GM19372 (cell line): Measurements from ENCODE around the gene MBD3.
A peak's percentile ranks its signal among the peaks of the same experiment; 100 is the strongest.

Source experiments
- ATAC-seq: cut with Tn5 transposase; IDR thresholded peaks from one replicate; pipeline ENCODE4 v1.9.1; 2021; ENCODE audit warnings: mild to moderate bottlenecking, low read depth, moderate library complexity; ENCODE audit not compliant: unreplicated experiment

The MBD3 gene

DNA sequence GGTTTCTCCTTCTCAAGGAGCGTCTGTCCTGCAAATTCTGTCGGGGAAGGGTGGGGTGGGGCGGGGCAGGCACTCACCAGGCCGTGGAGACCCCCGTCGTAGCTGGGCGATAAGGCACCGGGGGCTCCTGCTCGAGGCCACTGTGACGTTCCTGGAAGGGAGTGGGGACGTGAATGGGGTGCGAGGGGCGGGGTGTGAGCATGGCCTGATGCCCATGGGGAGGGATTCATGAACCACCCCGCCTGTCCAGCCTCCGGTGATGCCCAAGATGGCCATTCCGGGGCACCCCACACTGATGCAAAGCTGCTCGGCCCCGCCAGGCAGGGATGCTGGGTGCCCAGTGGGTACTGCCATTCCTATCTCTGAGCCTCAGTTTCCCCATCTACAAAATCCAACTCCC is 27.0 kb upstream of the MBD3 start:
- no peak for ATAC-seq

GRCh38 chr19:1619094-1619439 is 26.4 kb upstream of the MBD3 start:
- ATAC-seq = no peak

- ATAC-seq = no peak
Measured at GRCh38 chr19:1618157-1619093, 25.8 kb upstream of the MBD3 start.

GRCh38 chr19:1616875-1617274 is 24.2 kb upstream of the MBD3 start:
- ATAC-seq = no peak

- ATAC-seq = no peak
Measured at GRCh38 chr19:1616396-1616795, 23.7 kb upstream of the MBD3 start.

DNA sequence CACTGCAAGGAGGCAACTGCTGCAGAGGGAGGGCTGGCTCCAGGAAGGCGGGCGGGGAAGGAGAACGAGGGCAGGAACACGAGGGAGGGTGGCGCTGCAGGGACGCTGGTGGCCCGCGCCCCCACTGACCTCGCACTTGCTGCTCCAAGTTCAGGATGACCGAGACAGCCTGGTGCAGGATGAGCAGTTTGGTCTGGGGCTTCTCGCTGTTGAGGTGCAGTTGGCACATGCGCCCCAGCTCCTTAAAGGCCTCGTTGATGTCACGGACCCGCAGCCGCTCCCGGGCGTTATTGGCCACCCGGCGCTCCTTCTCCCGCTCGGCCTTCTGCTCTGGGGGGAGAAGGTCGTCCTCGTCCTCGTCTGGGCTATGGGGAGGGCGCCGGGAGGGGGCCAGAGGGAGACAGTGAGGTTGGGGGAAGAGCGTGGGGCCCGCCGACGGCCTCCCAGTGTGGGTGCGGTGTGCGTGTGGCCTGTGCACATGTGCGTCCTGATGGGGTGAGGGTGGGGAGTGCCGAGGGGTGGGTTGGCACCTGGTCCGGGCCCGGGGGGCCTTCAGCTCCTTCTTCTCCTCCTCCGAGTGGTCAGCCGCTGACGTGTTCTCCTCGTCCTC is 22.6 kb upstream of the MBD3 start:
- no peak for ATAC-seq

DNA sequence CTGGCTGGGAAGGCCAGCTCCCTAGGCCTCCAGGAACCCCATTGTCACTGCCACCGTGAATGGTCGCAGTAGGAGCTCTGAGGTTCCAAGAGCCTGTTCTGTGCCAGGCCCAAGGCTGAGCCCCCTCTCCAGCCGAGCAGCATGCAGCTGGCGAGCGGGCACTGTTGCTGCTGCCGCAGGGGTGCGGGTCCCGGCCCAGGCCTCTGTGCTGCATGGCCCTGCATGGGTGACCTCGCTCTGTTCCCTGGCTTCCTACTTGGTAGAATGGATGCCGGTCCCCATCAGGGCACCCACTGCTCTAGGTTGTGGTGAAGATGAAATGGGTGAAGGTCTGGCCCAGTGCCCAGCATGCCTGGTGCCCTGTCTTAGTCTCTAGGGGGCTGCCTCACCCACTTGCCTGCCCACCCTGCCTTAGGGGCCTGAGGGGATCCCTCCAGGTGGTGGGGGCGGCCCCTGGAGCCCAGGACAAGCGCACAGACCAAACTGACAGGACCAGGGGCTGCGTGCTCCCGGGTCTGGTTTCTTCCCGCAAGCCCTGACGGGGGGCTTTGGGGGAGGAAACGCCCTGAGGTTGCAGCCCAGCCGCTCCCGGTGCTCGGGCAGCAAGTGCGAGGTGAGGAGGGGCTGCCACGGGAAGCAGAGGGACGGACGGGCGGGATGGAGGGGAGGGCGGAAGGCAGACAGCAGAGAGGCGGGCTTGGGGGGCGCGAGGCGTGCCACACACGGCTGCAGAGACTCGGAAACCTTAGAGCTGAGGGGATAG is 21.3 kb upstream of the MBD3 start:
- no peak for ATAC-seq

GRCh38 chr19:1613146-1613545 is 20.5 kb upstream of the MBD3 start:
- ATAC-seq = no peak

DNA sequence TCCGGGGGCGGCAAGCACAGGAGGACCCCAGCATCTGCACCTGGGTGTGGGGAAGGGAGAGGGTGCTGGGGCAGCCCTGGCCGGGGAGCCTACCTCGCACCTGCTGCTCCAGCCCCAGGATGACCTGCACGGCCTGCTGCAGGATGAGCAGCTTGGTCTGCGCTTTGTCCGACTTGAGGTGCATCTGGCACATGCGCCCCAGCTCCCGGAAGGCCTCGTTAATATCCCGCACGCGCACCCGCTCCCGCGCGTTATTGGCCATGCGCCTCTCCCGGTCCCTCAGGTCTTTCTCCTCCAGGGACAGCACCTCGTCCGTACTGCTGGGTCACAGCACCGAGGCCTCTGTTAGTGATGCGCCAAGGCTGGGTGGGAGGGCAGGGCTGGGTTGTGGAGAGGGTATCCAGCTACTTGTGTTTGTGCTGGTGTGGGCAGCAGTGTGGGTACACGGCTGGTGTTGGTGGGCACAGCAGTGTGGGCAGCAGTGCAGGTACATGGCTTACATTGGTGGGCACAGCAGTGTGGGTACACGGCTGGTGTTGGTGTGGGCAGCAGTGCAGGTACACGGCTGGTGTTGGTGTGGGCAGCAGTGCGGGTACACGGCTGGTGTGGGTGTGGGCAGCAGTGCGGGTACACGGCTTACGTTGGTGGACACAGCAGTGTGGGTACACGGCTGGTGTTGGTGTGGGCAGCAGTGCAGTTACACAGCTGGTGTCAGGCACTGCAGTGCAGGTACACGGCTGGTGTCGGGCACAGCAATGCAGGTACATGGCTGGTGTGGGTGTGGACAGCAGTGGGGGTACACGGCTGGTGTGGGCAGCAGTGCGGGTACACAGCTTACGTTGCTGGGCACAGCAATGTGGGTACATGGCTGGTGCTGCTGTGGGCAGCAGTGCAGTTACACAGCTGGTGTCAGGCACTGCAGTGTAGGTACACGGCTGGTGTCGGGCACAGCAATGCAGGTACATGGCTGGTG is 19.7 kb upstream of the MBD3 start:
- ATAC-seq = no peak

GRCh38 chr19:1611353-1611752 is 18.7 kb upstream of the MBD3 start:
- ATAC-seq = no peak

DNA sequence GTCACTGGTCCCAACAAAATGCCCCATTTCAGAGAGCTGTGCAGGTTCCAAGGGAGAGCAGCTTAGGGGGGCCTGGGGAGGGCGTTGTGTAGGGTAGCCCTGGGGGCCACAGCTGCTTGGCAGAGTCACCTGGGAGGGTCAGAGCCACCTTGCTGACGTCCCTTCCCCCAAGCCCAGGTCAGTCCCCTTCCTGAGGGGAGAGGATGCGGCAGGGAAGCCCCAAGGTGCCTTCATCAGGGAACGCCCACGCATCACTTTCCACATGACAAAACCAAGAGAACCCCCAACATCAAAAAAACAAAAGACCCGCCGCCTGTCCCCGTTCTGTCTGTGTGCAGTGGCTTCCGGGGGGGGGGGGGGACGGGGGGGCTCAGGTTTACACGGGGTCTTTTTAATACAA is 17.9 kb upstream of the MBD3 start:
- ATAC-seq = no peak

DNA sequence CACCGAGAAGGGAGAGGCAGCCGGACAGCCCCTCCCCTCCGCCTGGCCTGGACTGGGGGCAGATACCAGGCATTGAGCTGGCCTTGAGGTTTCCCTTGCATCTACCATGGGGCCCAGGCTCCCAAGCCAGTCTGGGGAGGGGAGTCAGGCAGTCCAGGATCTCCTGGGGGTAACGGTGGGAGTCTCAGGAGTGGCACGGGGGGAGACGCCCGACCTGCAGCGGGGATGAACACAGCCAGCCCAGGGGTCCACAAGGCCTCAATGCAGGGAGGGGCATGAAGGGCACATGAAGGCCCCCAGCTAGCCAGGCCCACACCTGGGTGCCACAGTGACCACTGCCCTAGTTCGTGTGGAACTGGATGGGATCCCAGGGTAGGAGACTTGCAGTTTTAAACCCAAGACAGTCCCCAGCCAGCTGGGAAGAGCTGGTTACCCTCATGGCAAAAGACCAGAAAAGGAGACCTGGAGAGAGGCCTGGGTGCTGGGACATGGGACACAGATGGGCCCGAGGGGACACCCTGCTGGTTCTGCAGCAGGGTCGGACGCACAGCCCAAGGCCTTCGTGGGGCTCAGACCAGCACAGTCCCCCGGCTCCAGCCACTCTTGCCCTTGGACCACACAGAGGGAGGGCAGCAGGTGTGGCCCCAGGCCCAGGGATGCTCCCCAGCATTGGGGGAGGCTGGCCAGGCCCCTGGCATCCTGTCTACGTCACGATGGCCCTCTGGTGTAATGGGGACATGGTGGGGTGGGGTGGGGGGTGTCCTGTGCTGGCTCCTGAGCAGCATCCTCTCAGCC is 17.2 kb upstream of the MBD3 start:
- no peak for ATAC-seq

DNA sequence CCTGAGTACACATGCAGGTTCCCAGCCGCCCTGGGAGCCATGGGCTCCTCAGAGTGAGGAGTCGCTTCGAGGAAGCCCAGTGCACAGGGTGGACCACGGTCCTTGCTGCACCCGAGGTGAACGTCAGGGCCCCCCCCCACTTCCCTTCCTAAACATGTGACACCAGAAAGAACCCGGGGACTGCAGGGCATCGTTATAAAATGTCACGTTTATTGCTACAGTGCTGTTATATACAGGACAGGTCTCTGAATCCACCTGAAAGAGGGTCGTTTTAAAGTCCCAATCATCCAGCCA is 16.4 kb upstream of the MBD3 start:
- no peak for ATAC-seq

GRCh38 chr19:1608359-1609102 is 15.9 kb upstream of the MBD3 start:
- ATAC-seq = no peak

DNA sequence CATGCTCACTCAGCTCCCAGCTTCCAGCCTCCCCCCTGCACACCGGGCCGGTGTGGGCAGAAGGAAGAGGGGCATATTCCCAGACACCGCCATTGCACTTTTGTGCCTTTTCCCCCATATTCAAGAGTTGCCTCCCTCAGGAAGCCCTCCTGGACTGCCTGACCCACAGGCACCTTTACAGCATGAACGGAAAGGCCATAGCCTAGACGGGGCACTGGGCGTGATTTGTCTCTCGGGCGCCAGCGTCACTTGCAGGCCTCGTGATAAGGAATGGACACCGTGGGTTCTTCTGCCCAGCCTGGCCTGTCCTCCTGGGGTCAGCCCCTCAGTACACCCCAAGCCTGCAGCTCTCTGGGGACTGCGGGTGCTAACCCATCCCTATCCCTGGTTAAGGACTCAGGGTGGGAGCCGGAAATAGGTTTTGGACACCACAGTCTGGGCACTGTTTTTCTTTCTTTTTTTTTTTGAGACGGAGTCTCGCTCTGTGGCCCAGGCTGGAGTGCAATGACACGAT is 13.5 kb upstream of the MBD3 start:
- ATAC-seq = no peak

GRCh38 chr19:1605236-1606137 is 12.8 kb upstream of the MBD3 start, which contains the start of gene UQCR11:
UQCR11 (minus strand) TSS chr19:1605462; CDS start chr19:1605409, 53 bp downstream.
- ATAC-seq = peak; percentile 88

DNA sequence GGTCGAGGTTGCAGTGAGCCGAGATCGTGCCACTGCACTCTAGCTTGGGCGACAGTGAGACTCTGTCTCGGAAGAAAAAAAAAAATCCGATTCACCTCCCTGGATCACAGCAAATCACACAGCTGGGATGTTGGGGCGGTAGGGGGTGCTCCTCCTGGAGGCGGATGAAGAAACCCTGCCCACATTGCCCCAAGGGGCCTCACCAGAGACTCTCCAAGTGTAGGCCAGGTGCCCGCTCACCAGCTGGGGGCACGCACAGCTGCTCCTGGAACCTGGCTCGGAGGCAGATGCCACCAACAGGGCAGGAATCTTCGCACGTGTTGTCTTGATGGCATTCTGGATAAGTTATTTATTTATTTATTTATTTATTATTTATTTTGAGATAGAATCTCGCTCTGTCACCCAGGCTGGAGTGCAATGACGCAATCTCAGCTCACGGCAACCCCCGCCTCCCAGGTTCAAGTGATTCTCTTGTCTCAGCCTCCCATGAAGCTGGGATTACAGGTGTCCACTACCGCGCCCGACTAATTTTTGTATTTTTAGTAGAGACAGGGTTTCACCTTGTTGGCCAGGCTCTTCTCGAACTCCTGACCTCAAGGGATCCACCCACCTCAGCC is 9.5 kb upstream of the MBD3 start:
- no peak for ATAC-seq
